Measurements from ENCODE around the gene C17orf50.

Gene C17orf50

GRCh38 chr17:35791681-35792350 is 31.1 kb downstream of the C17orf50 start:
- no peak for DNase-seq

DNA sequence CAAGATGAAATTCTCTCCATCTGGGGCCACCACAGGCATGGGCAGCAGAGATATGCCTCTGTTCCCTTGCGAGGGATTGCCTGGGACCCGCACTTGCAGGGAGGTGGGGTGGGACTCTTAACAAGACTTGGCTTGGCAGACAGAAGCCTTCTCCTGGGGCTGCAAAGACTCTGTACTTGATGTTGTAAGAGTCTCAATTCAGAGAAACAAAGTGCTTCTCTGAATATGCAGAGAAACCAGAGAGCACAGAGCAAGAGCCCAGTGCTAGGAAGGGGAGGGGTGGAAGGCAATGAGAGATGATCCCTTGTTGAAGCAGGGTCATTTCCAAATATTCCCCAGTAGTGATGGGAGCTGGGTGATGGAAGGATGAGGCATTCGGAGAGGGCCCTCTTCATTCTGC is 32.6 kb downstream of the C17orf50 start:
- no peak for DNase-seq

GRCh38 chr17:35795007-35795870 is 34.6 kb downstream of the C17orf50 start, which contains the start of gene MMP28:
Gene MMP28 (minus strand): TSS chr17:35795641. CDS start chr17:35795377, 264 bp downstream.
- DNase-seq: peak; percentile 13

DNA sequence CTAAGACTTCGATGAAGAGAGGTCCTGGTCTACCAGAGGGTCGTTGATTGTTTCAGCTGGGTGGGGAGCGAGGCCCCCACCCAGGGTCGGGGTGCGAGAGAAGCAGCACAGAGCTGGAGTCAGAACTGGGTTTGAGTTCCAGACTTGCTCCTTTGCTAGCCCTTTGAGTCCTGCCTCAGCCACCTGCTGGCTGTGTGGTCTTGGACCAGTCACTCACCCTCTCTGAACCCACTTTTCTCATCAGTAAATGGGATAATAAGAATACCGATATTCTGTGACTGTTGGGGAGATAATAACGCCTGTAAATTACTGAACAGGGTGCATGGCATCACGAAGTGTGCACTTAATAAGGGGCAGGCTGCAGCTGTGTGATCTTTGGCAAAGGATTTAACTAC is 35.2 kb downstream of the C17orf50 start:
- DNase-seq: no peak

- DNase-seq: no peak
These were observed 36.3 kb downstream of the C17orf50 start for GRCh38 chr17:35796942-35797341.

DNA sequence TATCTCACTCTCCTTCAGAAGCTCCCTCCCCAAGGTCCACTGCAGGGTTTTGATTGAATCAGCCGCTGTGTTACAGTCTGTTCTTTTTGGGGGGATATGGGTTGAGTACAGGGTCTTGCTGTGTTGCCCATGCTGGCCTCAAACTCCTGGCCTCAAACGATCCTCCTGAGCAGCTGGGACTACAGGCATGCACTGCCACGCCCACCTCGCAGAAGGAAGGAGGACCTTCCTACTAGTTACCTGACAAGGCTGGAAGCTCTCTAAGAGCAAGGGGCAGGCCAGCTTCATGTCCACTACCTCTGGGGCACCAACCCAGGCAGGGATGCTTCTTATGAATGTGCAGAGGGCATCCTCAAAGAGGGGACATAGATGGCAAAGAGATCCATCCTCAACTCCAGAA is 36.7 kb downstream of the C17orf50 start:
- no peak for DNase-seq

GRCh38 chr17:35797918-35798317 is 37.2 kb downstream of the C17orf50 start:
- no peak for DNase-seq

DNA sequence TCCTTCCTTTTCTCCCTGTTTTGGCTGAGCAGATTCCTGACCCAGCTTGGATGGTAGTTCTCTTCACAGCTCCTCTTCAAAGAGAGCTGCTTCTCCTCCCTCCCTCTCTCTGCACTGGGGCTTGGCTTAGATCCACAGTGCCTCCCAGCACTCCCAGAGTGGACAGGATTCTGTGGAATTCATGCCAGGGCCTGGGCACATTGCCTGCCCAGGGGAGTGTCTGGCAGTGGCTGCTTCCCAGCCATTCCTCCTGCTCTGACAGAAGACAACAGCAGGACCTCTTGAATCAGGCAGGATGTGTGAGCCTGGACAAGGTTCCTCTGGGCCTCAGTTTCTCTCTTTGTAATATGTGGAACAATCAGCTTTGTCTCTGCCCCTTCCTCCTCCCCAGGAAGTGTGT is 39.3 kb downstream of the C17orf50 start:
- DNase-seq: no peak

GRCh38 chr17:35801583-35802224 is 41.0 kb downstream of the C17orf50 start:
- DNase-seq: no peak

DNA sequence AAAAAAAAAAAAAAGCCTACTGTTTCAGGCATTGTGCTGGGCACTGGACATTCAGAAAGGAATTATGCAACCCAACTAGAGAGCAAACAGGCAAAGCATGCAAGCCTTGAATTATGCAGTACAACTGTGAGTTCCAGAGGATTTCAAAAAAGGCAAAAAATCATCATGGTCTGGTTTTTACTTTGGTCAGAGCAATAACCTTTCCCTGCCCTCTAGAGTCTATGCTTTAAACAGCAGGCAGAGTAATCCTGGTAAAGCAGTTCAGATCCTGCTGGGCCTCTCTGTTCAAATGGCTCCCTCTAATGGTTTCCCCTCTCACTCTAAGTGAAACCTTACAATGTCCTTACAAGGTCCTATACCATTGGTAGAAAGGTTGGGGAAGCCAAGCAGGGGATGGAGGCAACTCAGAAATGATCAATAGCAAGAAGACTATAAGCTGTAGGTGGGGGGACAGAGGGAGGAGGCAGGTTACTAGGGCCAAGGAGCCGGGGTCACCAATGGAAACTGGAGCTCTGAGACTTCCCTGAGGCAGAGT is 44.0 kb downstream of the C17orf50 start:
- peak; percentile 82 for DNase-seq

DNA sequence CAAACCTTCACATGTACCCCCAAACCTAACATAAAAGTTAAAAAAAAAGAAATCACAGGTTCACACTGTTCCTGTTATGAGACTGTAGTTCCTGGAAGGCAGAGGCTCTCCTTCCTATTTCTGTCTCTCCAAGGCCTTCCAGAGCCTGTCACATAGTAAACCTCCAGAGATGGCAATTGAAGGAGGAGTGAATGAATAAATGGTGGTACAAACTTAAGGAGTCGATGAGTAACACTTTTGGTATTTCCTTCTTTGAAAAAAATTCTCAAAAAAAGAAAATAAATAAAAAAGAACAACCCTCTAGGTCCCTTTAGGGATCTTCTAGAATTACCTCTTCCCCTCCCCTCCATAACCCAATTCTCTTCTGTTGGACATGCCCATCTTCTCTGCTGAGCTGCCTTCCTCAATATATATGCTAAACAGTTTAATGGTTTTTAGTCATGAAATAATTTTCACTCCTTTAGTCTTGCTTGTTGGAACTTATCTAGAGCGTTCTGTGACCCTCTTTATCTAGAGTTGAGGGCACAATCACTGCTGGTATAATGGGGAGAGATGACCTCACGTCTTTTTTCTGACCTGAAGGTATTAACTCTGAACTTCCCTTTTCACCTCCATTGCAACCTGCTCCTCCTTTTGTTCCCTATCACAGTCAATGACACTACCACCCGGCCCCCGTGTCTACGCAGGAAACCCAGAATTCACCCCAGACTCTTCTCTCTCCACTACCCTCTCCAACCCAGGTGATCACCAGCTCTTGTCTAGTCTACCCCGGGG is 46.9 kb downstream of the C17orf50 start:
- DNase-seq: no peak

DNA sequence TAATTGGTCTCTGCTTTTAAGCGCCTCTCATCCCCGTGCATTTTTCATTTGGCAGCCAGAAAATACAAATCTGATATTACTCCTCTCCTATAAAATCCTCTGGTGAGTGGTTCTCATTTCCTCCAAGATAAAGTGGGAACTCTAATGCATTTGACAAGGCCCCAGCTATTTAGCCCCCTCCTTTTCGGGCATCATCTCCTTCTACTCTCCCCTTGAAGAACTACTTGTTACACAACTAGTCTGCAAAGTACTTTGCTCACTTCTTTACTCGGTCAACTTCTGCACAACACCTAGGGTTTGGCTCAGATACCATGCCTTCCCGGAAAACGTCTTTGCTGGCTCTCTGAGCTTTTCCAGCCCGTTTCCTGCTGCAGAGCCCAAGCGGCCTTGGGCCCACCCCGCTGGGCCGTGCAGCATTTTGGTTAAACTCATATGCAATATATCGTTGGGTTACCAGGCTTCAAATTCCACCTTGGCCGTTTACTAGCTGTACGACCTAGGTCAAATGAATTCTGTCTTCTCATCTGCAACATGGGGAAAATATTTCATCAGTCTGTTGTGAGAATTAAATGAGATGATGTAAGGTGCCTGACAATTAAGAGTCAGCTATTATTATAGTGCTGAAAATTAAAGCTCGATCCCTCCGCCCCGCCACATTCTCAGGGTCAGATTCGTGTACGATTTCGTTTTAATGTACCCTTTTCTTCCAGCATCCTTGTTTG is 47.7 kb downstream of the C17orf50 start:
- no peak for DNase-seq

- DNase-seq: peak; percentile 98
These were observed 48.5 kb downstream of the C17orf50 start, which contains the start of gene TAF15 for GRCh38 chr17:35808962-35809854. Gene TAF15 (plus strand): TSS chr17:35809484. CDS start chr17:35809570, 86 bp downstream.

GRCh38 chr17:35809855-35810461 is 49.3 kb downstream of the C17orf50 start:
- DNase-seq: no peak

DNA sequence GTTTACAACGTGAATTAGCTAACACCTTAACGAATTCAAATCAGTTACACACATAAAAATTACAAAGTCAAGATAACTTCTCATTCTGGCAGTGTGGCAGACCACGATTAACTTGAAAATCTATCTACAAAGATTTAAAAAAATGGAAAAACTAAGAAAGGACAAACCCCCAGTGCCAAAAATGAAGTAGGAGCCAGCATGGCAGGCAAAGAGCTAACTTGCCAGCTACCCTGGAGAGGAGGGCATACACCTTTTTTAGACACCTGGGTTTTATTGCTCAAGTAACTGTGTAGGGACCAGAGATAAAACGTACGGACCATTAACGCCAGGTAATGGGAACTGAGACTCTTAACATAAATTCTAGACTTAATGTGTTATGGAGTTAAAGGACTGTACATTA is 51.1 kb downstream of the C17orf50 start:
- DNase-seq: no peak

DNA sequence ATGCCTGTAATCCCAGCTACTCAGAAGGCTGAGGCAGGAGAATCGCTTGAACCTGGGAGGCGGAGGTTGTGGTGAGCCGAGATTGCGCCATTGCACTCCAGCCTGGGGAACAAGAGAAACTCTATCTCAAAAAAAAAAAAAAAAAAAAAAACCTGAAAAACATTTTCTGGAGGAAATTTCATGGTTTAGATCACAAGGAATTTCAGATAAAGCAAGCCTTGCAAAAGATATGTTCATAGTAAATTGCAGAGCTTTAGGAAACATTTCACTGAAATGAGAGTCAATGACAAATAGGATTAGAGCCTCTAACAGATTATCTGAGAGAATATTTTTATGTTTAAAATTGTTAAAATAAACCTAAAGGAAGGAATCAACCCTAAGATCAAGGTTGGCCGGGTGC is 51.8 kb downstream of the C17orf50 start:
- no peak for DNase-seq

Measured in CD4-positive, alpha-beta T cell treated with Interleukin-21 for 1 hour (primary cell).